ENCODE results near the gene KLHL36.

The KLHL36 gene

DNA sequence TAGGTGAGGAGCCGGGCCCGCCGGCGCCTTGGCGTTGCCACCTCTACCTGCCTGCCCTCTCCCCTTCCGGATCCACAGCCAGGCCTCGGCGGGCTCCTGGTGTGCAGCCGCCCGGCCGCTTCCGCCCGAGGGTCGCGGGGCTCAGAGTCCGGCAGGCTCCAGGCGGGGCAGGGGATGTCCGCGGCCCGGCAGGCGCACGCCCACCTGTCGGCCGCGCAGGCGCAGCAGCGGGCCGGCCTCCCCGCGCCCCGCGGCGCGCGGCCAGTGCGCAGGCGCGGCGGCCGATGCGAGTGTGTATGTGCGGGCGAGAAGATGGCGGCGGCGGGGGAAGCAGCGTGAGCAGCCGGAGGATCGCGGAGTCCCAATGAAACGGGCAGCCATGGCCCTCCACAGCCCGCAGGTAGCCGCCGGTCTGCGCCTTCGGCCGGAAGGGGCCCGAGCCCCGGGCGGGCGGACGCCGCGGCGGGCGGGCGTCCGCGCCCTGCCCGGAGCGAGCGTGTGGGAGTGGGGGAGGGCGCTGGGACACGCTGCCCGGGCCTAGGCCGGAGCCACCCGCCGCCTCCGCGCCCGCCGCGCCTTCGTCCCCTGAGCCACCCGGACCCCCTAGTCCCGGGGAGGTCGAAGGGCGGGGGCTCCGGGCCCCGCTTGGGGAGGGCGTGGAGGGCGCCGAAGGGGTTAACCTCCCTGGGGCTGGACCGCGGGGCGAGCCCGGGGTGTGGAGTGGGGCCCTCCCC lies 51.6 kb downstream of the KLHL36 start, which contains the start of gene USP10:
Gene USP10, plus strand, starts transcription at position 289 of the 734 bp plus-strand sequence. Its CDS starts 91 bp downstream, at position 380.
- DNase-seq, result peak; percentile 88

DNA sequence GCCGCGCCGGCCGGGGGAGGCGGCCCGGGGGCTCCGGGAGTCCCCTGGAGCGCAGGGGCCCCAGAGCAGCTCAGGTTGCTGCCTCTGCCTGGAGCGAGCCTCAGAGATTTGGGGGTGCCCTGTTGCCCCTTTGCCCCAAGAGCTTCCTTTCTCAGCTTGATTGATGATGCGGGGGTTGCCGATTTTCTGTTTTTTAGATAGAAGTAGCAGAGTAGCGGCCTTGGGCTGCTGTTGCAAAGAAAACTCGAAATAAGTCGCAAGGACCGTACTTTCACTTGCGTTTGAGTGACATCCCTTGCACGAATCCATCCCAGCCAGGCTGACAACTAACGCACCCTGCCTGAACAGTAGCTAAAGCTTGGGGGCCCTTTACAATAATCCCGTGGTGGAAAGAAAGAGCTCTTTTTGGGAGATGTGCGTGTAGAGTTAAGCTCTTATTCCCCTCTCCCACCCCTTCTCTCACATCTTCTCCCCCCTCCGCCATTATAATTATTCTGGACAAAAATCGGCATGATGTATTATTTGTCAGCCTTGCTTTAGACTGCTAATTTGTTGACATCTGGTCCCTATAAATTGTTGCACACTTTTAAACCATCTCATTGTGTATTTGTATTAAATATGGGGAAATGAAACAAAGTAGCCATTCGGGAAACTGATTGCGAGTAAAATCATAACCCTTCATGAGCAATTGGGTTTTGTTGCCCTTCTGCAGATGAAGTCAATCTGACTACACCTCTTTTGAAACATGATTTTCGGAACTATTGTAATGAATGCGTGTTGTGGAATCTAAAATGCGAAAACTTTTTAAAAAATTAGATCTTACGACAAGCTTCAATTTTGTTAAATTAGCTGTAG lies 52.4 kb downstream of the KLHL36 start:
- DNase-seq, result peak; percentile 45

DNA sequence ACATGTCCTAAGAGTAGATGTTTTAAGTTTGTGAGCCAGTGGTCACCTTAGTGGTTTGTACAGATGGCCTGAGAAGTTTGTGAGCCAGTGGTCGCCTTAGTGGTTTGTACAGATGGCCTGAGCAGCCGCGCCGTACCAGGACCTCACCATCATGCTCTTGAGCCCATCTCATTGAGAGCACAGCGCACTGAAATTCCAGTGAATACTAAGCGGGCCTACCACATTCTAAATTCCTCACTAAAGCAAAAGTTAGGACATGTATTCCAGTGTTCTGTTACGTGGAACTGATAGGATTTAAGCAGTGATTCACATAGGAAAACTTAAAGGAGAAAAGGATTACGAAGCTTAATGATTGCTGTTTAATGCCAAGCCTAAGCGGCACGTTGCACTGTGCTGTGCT lies 55.4 kb downstream of the KLHL36 start:
- DNase-seq, result no peak

DNA sequence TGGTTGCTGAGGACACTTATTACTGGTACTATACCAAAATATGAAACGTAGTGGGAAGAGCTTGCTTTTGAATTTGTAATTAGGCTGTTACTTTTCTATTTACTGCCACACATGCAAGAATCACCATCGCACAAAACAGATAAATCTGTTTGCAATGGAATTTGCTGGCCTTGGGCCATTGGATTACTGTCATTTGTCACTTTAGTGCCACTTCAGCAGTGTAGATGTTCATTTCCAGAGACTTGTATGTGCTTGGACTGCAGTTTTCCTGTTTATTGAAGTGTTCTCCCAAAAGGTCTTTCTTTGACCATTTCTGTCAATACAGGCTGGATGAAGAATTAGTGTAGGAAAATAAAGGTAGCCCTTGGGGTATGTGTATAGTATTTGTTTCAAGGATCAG lies 55.9 kb downstream of the KLHL36 start:
- DNase-seq, result no peak

DNA sequence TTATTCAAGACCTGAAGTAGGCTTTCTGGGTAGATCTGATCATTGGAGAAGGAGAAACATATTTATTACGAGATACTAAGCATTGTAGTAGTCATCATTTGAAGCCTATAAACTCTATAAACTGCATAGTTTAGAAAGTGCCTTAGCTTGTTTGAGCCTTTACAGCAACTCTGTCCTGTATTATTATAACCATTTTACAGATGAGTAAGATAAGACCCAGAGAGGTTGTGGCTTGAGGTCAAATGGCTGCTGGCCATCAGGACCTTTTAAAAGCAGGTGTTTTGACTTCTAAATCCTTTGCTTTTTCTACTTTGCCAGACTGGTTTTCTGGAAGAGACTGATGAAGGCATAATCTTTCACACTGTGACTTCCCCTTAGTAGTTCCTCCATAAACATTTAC lies 58.5 kb downstream of the KLHL36 start:
- no peak for DNase-seq

DNA sequence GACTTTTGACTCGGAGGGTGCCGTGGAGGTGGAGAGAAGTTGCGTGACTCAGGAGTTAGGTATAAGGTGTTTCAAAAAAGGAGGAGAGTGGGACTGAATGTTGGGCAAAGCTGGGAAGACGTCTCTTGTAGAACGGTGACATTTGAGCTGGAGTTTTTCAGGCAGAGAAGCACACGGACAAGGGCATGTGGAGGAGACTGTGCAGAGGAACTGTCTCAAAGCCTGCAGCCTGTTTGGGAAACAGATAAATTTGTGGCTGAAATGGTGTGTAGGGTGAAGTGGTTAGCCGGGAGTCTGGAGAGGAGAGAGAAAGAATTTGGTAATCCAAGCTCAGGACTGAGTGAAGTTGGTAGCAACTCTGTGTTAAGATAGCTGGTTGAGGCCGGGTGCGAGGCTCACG lies 61.3 kb downstream of the KLHL36 start:
- DNase-seq, result no peak

DNA sequence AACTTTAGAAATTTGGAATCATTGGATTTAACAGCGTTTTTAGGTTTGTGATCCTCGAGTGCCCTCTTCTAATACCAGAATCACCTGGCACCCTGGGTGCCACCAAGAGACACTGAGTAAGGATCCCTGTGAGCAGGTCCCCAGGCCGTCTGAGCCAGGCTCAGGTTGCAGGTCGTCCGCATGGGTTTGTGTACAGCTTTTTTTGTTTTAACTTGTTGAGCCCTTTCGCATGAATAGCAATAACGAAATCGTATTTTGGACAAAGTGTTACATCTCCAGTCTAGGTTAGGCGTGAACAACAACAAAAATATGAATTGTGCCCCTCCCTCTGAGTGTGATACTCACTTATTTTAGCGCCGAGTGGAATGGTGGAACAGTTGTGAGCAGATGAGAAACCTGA lies 62.4 kb downstream of the KLHL36 start:
- DNase-seq, result no peak

All from CD4-positive, alpha-beta T cell treated with Interleukin-12 subunit alpha and Interleukin-12 subunit beta, for 1 hour (primary cell).